Left lobe of liver (tissue), 2 donors: ENCODE measurements around the gene CLEC16A. TPM values are rescaled to one million over a fixed set of nuclear protein-coding genes. Genes with fewer than 3 reads are reported as not detected.
A peak's percentile ranks its signal among the peaks of the same experiment; 100 is the strongest.
"Not testable (repeated sequence)": the region's sequence is repeated elsewhere in the genome, so short reads cannot be mapped to it uniquely, and the experiment has no call there.

Source experiments
- ATAC-seq: fragments of 200-7000 bp; cut with Tn5 transposase; one replicate; pipeline ENCODE4 v1.9.1; 2020; ENCODE audit warnings: mild to moderate bottlenecking, moderate library complexity
- DNase-seq: peaks from one replicate; pipeline ENCODE4 v3.0.0-alpha.2; 2020; ENCODE audit warnings: low spot score
- total RNA-seq: library from RNA; stranded (reverse); gene quantifications from one replicate; pipeline ENCODE4 v1.2.1, GENCODE V29; 2021
- donor health status: DM: no; HTN: no; CAD: no; lungs with moderate emphysema.
- donor health status: DM: no; HTN: yes; CAD: no.

Gene CLEC16A
- total RNA-seq, 1 donor from 2014 or later = 21.6 TPM

- ATAC-seq, DNase-seq: not testable (repeated sequence)
Observed at GRCh38 chr16:10925285-10925684, 19.1 kb upstream of the CLEC16A start.

GRCh38 chr16:10926094-10926493 is 18.3 kb upstream of the CLEC16A start:
- no peak for ATAC-seq
- no peak for DNase-seq

- DNase-seq (no peak), ATAC-seq (no peak)
Observed at GRCh38 chr16:10926867-10927266, 17.5 kb upstream of the CLEC16A start.

GRCh38 chr16:10927497-10928112 is 16.8 kb upstream of the CLEC16A start:
- no peak for ATAC-seq
- DNase-seq = no peak

- peak; percentile 70 for ATAC-seq
- peak; percentile 86 for DNase-seq
Observed at GRCh38 chr16:10929097-10929496, 15.3 kb upstream of the CLEC16A start.

GRCh38 chr16:10929853-10930754 is 14.3 kb upstream of the CLEC16A start:
- ATAC-seq (peak; percentile 58), DNase-seq (no peak)

GRCh38 chr16:10930755-10931093 is 13.6 kb upstream of the CLEC16A start:
- DNase-seq (no peak), ATAC-seq (no peak)

- DNase-seq = no peak
- no peak for ATAC-seq
Observed at GRCh38 chr16:10931134-10931533, 13.2 kb upstream of the CLEC16A start.

GRCh38 chr16:10931977-10932632 is 12.3 kb upstream of the CLEC16A start:
- DNase-seq (no peak), ATAC-seq (no peak)

GRCh38 chr16:10932959-10933710 is 11.2 kb upstream of the CLEC16A start:
- DNase-seq (no peak), ATAC-seq (no peak)

- ATAC-seq (no peak), DNase-seq (no peak)
Observed at GRCh38 chr16:10933865-10934264, 10.5 kb upstream of the CLEC16A start.

- DNase-seq = no peak
- no peak for ATAC-seq
Observed at GRCh38 chr16:10934325-10935107, 9.8 kb upstream of the CLEC16A start.

GRCh38 chr16:10935226-10935915 is 9.0 kb upstream of the CLEC16A start:
- no peak for ATAC-seq
- DNase-seq = no peak

- no peak for ATAC-seq
- DNase-seq = no peak
Observed at GRCh38 chr16:10936272-10936984, 7.9 kb upstream of the CLEC16A start.

- DNase-seq (peak; percentile 81), ATAC-seq (peak; percentile 48)
Observed at GRCh38 chr16:10937068-10937859, 7.1 kb upstream of the CLEC16A start.

- no peak for ATAC-seq
Observed at GRCh38 chr16:10938321-10938720, 6.0 kb upstream of the CLEC16A start.

GRCh38 chr16:10938796-10939648 is 5.3 kb upstream of the CLEC16A start:
- ATAC-seq (peak; percentile 33), DNase-seq (peak; percentile 67)

More at GRCh38 chr16:10938321-10938720, 6.0 kb upstream of the CLEC16A start:
- no peak for DNase-seq
